T-helper 1 cell treated with Interleukin-12 subunit alpha and Interleukin-12 subunit beta and Interleukin-4 antibody, amounts not matched to agents 30 μg/mL and 1 μg/mL, for 36 hours (primary cell): ENCODE measurements around the gene ZCCHC7.
"Not testable (repeated sequence)": the region's sequence is repeated elsewhere in the genome, so short reads cannot be mapped to it uniquely, and the experiment has no call there.

Experiments
- H3K27ac Mint-ChIP-seq: one replicate; pipeline ENCODE4 v1.8.0; 2021; ENCODE audit warnings: mild to moderate bottlenecking, mixed read lengths
- H3K27me3 Mint-ChIP-seq: one replicate; pipeline ENCODE4 v1.8.0; 2021; ENCODE audit warnings: low read depth, mixed read lengths
- H3K36me3 Mint-ChIP-seq: one replicate; pipeline ENCODE4 v1.8.0; 2021; ENCODE audit warnings: low read depth, mixed read lengths
- H3K4me1 Mint-ChIP-seq: one replicate; pipeline ENCODE4 v1.8.0; 2021; ENCODE audit warnings: low read depth, mixed read lengths
- H3K4me3 Mint-ChIP-seq: one replicate; pipeline ENCODE4 v1.8.0; 2021; ENCODE audit warnings: mild to moderate bottlenecking, moderate library complexity, mixed read lengths
- H3K9me3 Mint-ChIP-seq: one replicate; pipeline ENCODE4 v1.8.0; 2021; ENCODE audit warnings: mixed read lengths

Gene ZCCHC7

DNA sequence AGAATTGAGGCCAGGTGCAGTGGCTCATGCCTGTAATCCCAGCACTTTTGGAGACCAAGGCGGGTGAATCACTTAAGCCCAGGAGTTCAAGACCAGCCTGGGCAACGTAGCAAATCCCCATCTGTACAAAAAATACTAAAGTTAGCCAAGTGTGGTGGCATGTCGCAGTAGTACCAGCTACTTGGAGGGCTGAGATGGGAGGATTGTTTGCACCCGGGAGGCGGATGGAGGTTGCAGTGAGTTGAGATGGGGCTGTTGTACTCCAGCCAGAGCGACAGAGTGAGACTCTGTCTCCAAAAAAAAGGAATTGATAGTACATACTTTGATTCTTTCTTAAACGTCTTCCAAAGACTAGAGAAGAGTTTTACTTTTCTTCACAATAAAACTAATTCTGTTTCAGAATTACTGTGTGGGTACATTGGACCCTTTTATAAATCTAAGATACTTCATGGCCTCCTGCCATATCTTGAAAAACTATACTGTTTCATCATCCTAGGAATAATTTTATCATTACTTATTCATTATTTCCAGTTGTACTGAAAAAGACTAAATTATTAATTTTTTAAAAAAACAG, 170.1 kb downstream of the ZCCHC7 start:
- Mint-ChIP-seq H3K9me3 (no peaks in the 10 kb centered on the region), H3K4me1 (peaks cover 26% of the 10 kb centered on the region), H3K36me3 (peaks cover 11% of the 10 kb centered on the region), H3K27ac (no peak overlapping the region), H3K27me3 (no peaks in the 10 kb centered on the region), H3K4me3 (no peak overlapping the region)

DNA sequence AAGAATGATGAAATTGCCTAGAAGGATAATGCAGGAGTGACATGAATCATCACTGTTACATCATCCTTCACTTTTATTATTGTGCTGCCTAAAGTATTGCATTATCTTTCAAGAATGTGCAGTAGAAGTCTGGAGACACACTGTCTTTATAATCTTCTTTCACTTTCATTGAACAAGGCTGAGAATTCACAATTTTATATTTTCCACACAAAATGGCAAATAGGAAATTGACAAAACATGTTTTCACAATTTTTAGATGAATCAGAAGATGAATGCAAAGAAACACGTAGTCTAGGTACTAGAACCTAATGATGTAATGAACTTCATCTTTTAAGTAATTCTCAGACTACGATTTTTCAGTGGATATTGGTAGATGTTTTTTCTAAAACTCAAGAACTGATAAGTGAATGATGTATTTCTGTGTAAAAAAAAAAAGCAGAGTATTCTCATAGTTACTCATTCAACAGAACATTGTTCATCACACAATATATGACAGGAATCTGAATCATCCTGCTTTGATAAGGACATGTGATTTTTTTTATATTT, 170.6 kb downstream of the ZCCHC7 start:
- H3K27ac Mint-ChIP-seq: peak overlapping the region; percentile 69
- peaks cover 29% of the 10 kb centered on the region for H3K4me1 Mint-ChIP-seq
- H3K36me3 Mint-ChIP-seq: peaks cover 11% of the 10 kb centered on the region
- H3K4me3 Mint-ChIP-seq: peak overlapping the region; percentile 26
- H3K27me3 Mint-ChIP-seq: no peaks in the 10 kb centered on the region
- H3K9me3 Mint-ChIP-seq: no peaks in the 10 kb centered on the region

DNA sequence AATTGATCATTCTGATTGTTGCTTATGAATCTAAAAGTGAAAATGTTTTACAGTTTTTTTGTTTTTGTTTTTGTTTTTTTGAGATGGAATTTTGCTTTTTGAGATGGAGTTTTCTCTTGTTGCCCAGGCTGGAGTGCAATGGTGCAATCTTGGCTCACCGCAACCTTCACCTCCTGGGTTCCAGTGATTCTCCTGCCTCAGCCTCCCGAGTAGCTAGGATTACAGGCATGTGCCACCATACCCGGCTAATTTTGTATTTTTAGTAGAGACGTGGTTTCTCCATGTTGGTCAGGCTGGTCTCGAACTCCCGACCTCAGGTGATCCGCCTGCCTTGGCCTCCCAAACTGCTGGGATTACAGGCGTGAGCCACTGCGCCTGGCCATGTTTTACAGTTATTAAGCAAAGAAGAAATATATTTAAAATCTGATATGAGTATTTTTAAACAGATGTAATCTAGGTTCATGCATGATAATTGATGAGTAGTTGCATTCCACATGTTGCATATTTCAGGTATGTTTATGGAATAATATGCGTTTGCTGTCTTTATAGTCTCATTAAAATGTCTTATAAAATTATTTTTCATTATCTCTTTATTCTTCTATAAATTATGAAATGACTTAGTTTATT, 171.4 kb downstream of the ZCCHC7 start:
- not testable (repeated sequence) for H3K9me3 Mint-ChIP-seq, H3K4me3 Mint-ChIP-seq, H3K27me3 Mint-ChIP-seq, H3K27ac Mint-ChIP-seq
- peaks cover 11% of the 10 kb centered on the region for H3K36me3 Mint-ChIP-seq
- peaks cover 32% of the 10 kb centered on the region for H3K4me1 Mint-ChIP-seq

DNA sequence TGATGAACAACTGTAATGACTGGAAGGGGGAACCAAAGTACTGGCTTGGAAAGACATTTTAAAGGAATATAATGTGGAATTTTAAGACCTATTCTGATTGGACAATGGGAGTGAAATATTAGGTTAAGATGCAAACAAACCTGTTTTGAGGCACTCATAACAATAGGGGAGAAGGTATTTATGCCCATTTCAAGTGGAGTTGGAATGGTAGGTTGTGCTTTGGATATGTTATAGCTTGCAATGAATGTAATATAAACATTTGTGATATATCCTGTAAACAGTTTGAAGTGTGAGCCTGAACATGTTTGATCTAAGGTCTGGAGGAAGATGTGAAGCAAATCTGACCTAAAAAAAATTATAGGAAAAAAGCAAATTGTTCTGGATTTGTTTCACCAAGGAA, 172.5 kb downstream of the ZCCHC7 start:
- Mint-ChIP-seq H3K4me3 (no peak overlapping the region), H3K27ac (no peak overlapping the region), H3K4me1 (peaks cover 32% of the 10 kb centered on the region), H3K36me3 (peaks cover 11% of the 10 kb centered on the region), H3K9me3 (no peaks in the 10 kb centered on the region), H3K27me3 (no peaks in the 10 kb centered on the region)

DNA sequence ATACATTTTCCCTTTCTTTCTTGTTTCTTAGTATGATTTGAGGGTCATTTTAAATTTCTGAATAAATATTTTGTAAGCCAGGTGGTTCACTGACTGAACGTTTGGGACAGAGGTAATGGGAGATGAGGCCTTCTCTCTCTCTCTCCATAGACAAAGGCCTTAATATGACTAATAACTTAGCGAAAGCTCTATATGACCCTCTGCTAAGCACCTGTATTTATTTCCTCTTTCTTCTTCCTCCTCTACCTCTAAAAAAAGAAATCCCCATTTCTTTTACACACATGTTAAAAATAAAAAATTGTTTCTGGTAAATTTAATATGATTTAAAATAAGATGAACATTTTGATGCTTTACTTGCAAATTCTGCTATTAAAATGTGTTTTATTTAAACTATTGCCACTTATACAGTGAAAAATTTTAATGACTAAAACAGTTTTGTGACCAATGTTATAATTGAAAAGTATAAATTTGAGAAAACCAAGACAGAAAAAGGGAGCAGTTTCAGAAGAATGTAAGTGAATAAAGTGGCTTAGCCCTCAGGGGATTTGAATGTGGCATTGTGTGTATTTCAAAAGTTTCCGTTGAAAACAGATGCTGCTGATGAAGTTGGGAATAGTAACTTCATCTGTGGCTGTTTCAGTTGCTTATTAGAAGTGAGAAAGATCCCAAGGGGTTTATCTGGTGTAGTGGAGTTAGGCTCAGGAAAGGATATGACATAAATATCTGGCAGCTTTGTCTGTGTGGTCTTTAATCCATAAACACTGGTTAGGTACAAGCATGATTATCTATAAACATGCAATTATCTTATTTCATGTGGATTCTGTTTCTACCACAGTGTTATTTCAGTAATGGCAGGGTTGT, 173.5 kb downstream of the ZCCHC7 start:
- peaks cover 34% of the 10 kb centered on the region for H3K4me1 Mint-ChIP-seq
- no peaks in the 10 kb centered on the region for H3K27me3 Mint-ChIP-seq
- H3K27ac Mint-ChIP-seq: no peak overlapping the region
- H3K9me3 Mint-ChIP-seq: no peaks in the 10 kb centered on the region
- no peak overlapping the region for H3K4me3 Mint-ChIP-seq
- peaks cover 5% of the 10 kb centered on the region for H3K36me3 Mint-ChIP-seq

DNA sequence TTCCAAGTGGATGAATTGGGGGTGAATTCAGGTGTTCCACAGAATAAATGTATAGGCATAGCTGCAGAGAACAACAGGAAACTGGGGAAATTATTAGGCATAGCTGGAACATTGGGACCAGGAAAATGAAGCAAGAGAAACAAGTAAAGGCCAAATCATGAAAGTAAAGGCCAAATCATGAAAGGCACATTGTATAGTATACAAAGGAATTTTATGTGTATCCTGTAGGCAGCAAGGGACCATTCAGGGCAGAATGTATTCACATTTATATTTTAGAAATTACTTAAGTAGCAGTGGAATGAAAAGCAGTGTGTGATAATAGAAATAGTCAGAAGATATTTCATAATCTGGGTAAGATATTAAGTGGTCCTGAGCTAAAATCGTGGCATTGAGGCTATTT, 174.8 kb downstream of the ZCCHC7 start:
- Mint-ChIP-seq H3K36me3 (peaks cover 3% of the 10 kb centered on the region), H3K9me3 (no peaks in the 10 kb centered on the region), H3K4me3 (no peak overlapping the region), H3K27ac (no peak overlapping the region), H3K4me1 (peaks cover 37% of the 10 kb centered on the region), H3K27me3 (no peaks in the 10 kb centered on the region)

DNA sequence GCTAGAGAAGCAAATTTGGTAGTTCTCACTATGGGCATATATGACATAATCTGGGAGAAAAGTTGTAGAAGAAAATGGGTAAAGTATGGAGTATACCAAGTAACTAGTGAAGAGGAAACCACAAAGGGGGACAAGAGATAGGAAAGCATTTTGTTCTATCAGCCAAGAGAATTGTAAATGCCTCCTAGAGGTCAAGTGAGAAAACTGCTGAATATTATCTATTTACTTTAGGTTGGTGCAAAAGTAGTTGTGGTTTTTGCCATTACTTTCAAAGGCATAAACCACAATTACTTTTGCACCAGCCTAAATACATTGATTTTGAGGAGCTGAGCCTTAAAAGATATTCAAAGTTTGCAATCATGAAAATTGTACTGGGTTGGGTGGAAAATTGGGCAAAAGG, 175.4 kb downstream of the ZCCHC7 start:
- Mint-ChIP-seq H3K27ac (no peak overlapping the region), H3K9me3 (no peaks in the 10 kb centered on the region), H3K4me3 (no peak overlapping the region), H3K36me3 (peaks cover 4% of the 10 kb centered on the region), H3K4me1 (peaks cover 39% of the 10 kb centered on the region), H3K27me3 (no peaks in the 10 kb centered on the region)

DNA sequence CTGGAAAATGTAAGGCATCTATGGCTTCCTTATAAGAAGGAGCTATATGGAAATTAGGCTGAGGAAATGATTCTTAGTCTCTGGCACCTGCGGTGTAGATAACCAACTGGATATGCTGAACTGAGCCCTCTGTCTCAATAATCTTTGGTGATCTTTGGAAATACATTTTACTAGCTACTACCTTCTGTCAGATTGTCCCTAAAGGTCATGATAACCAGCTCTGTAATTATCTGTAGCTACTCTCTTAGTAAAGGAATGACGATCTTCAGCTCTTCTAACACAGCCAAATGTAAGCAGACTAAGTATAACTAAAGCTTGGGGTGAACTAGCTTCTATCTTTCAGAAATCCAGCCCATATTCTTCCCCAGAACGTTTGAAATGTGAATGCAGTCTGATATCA, 177.2 kb downstream of the ZCCHC7 start:
- Mint-ChIP-seq H3K4me3 (no peak overlapping the region), H3K4me1 (peaks cover 52% of the 10 kb centered on the region), H3K27me3 (no peaks in the 10 kb centered on the region), H3K27ac (no peak overlapping the region), H3K36me3 (peaks cover 6% of the 10 kb centered on the region), H3K9me3 (no peaks in the 10 kb centered on the region)

DNA sequence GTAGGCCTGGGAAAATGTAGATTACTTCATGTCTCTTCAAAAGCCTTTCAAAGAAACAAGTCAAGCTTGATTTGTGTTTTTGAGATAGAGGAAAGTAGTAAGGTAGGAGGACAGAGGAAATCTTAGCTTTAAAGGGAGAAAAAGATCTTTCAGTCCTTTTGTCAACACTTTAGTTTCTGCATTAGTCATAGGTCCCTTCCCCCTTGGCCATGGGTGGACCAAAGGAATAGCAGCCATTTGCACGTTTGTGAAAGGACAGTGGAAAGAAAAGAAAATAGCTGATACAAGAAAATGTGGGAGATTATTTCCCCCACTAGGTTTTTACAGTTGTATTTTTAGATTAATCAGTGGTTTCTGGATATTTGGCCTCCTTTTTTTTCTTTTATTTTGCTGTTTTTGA, 180.2 kb downstream of the ZCCHC7 start:
- H3K9me3 Mint-ChIP-seq: no peaks in the 10 kb centered on the region
- H3K27me3 Mint-ChIP-seq: no peaks in the 10 kb centered on the region
- peaks cover 47% of the 10 kb centered on the region for H3K4me1 Mint-ChIP-seq
- H3K36me3 Mint-ChIP-seq: peaks cover 17% of the 10 kb centered on the region
- peak overlapping the region; percentile 17 for H3K27ac Mint-ChIP-seq
- no peak overlapping the region for H3K4me3 Mint-ChIP-seq

DNA sequence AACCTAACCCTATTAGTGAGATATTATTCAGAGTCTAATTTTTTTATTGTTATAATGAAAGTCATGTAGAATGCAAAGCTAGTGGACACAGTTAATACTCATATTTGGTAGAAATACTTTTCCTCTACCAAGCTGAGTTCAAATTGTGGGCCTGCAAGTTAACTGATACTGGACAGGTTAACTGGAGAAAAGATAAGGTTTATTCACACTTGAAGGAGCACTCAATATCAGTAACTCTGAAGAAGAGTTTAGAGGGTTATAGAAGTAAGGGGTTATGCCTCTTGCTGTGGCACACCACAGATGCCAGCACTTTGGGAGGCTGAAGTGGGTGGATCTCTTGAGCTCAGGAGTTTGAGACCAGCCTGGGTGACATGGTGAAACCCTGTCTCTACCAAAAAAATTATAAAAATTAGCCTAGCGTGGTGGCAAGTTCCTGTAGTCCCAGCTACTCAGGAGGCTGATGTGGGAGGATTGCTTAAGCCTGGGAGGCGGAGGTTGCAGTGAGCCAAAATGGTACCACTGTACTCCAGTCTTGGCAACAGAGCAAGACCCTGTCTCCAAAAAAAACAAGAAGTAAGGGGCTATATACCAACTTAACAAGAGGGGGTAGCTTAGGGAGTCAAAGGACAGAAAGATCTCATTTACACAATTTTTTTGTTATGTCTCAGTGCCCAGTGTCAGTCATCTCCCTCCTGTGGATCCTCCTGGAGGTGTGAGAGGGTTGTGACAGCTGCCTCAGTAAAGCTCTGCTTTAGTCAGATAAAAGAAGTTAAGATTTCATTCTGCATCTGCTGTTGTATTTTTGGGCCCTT, 180.9 kb downstream of the ZCCHC7 start:
- Mint-ChIP-seq H3K27ac (peak overlapping the region; percentile 71), H3K36me3 (peaks cover 18% of the 10 kb centered on the region), H3K4me3 (peak overlapping the region; percentile 41)

DNA sequence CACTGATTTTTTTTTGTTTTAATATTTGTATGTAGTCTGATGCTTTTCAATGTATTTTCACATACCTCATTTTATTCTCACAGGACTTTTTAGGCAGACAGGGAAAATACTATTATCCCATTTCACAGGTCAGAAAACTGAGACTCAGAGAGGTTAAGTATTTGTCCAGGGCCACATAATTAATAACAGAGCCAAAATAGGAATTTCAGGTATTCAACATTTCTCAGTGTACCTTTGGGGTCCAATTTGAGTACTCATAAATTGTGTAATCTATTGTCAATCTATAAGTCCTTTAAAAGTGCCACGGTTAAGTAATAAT, 181.4 kb downstream of the ZCCHC7 start:
- Mint-ChIP-seq H3K4me1 (peaks cover 42% of the 10 kb centered on the region), H3K27me3 (no peaks in the 10 kb centered on the region), H3K36me3 (peaks cover 18% of the 10 kb centered on the region), H3K9me3 (no peaks in the 10 kb centered on the region), H3K4me3 (peak overlapping the region; percentile 41), H3K27ac (peak overlapping the region; percentile 71)

More for the DNA sequence above, 180.9 kb downstream of the ZCCHC7 start:
- Mint-ChIP-seq H3K27me3 (no peaks in the 10 kb centered on the region), H3K9me3 (no peaks in the 10 kb centered on the region), H3K4me1 (peaks cover 45% of the 10 kb centered on the region)

DNA sequence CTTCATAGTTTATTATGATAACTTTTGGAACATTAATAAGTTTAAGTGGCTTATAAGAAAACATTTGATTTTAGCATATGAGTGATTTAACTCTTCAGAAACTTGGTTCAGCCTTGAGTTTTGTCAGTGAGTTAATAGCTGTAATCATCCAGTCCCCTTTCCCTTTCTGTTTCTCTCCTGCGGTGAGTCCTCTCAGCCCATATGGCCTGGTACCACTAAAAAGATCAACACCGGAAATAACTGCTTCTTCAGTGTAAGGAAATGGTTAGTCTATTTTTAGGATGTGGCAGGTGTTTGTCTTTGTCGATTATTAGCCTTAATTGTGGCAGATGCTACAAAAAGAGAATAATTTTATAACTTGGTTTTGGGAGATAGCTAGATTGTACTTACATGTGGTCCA, 181.9 kb downstream of the ZCCHC7 start:
- Mint-ChIP-seq H3K9me3 (no peaks in the 10 kb centered on the region), H3K36me3 (peaks cover 18% of the 10 kb centered on the region), H3K27me3 (no peaks in the 10 kb centered on the region), H3K4me1 (peaks cover 42% of the 10 kb centered on the region), H3K27ac (peak overlapping the region; percentile 64), H3K4me3 (peak overlapping the region; percentile 52)

DNA sequence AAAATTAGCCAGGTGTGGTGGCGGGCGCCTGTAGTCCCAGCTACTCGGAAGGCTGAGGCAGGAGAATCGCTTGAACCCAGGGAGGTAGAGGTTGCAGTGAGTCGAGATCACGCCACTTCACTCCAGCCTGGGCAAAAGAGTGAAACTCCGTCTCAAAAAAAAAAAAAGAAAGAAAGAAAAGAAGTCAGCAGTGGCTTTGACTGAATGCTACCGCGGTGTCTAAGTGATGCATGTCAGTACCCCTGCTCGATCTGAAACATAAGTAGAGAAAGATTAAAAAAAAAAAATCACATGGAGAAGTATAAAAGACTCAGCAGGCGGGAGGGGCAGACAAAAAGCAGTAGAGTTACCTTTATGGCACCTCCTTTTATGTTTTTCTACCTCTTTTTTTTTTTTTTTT, 182.9 kb downstream of the ZCCHC7 start:
- not testable (repeated sequence) for H3K4me3 Mint-ChIP-seq, H3K9me3 Mint-ChIP-seq, H3K27me3 Mint-ChIP-seq
- H3K27ac Mint-ChIP-seq: peak overlapping the region; percentile 11
- H3K4me1 Mint-ChIP-seq: peaks cover 42% of the 10 kb centered on the region
- H3K36me3 Mint-ChIP-seq: peaks cover 18% of the 10 kb centered on the region

DNA sequence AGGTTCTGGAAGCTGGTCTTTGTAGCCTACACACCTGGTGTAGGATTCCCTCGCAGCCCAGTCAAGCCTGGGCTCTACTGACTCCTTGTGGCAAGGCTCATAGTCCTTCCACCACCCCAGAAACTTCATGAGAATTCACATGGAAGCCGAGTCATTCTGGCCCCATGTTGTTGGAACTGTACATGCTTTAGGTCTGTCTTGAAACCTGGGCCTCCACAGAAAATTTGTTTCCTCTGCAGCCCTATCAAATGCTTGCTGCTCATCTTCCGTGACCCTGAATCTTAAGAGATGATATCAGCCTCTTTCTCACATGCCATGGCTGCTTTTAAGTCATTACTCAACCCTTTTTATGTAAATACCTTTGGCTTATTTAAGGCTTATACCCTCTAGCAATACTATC, 188.8 kb downstream of the ZCCHC7 start:
- Mint-ChIP-seq H3K4me3 (no peak overlapping the region), H3K27me3 (no peaks in the 10 kb centered on the region), H3K27ac (no peak overlapping the region), H3K4me1 (peaks cover 4% of the 10 kb centered on the region), H3K9me3 (no peaks in the 10 kb centered on the region), H3K36me3 (peaks cover 12% of the 10 kb centered on the region)
